Esophagus squamous epithelium (tissue), 5 donors: Measurements from ENCODE around the gene THRA. TPM values are rescaled to one million over a fixed set of nuclear protein-coding genes. Genes with fewer than 3 reads are reported as not detected.

Source experiments
- DNase-seq: peaks from one replicate; lab custom pipeline; 2025; lab: John Stamatoyannopoulos, UW
- H3K27ac ChIP-seq, 4 donors: fragments of 200-600 bp; sonication (generic); one replicate each; pipeline ENCODE4 v1.5.1; 2016 to 2019; ENCODE audit warnings: mild to moderate bottlenecking in 1 of 4
- H3K27me3 ChIP-seq, 4 donors: fragments of 200-600 bp; sonication (generic); 1 replicate in 3 of 4; 2 replicates in 1 of 4; pipeline versions ENCODE4 v1.5.1 to v1.6.0; 2017 to 2021; ENCODE audit warnings: antibody characterized with exemption in 1 of 4
- H3K36me3 ChIP-seq, 3 donors: fragments of 200-600 bp; sonication (generic); one replicate each; pipeline ENCODE4 v1.5.1; 2016 to 2019
- H3K4me1 ChIP-seq, 3 donors: fragments of 200-600 bp; sonication (generic); one replicate each; pipeline ENCODE4 v1.5.1; 2017 to 2019
- H3K4me3 ChIP-seq, 4 donors: fragments of 200-600 bp; sonication (generic); 1 replicate in 3 of 4; 2 replicates in 1 of 4; pipeline ENCODE4 v1.5.1; 2016 to 2019; ENCODE audit warnings: mild to moderate bottlenecking in 2 of 4, moderate library complexity in 1 of 4
- H3K9me3 ChIP-seq, 3 donors: fragments of 200-600 bp; sonication (generic); one replicate each; pipeline ENCODE4 v1.5.1; 2016 to 2019
- CTCF ChIP-seq, 6 experiments: fragments of 450-650 bp in 4 of 6; fragments of 200-600 bp in 2 of 6; sonication (generic) in 2 of 6; IDR thresholded peaks; one replicate each; pipeline ENCODE4 v1.5.1; 2016 to 2019; ENCODE audit warnings: antibody characterized with exemption in 6 of 6, mild to moderate bottlenecking in 4 of 6, moderate library complexity in 4 of 6
- POLR2A ChIP-seq, 4 donors: fragments of 450-650 bp; IDR thresholded peaks; one replicate each; pipeline ENCODE4 v1.6.1; 2017; ENCODE audit warnings: antibody characterized with exemption in 4 of 4, mild to moderate bottlenecking in 4 of 4, moderate library complexity in 3 of 4
- WGBS, 2 donors: methylation state at CpG; one replicate each; pipeline ENCODE4 v1.1.5; 2018; 5-methylcytosine and 5-hydroxymethylcytosine counted together
- intact Hi-C: fragments of 100-400 bp; cut with DNase I; formaldehyde crosslinking; loops from one replicate; pipeline ENCODE4 v1.15.0; 2022
- total RNA-seq, 4 donors: library from RNA; depleted of rRNA; stranded (reverse); fragments of >200 nt; gene quantifications; one replicate each; pipeline ENCODE4 v1.1.0, GENCODE V29; 2016
- donor health status: DM: yes; HTN: yes; CAD: no.

The THRA gene
- total RNA-seq, 4 donors from 2014 or later: 4.2 to 27.1 (median 13.4) TPM

DNA sequence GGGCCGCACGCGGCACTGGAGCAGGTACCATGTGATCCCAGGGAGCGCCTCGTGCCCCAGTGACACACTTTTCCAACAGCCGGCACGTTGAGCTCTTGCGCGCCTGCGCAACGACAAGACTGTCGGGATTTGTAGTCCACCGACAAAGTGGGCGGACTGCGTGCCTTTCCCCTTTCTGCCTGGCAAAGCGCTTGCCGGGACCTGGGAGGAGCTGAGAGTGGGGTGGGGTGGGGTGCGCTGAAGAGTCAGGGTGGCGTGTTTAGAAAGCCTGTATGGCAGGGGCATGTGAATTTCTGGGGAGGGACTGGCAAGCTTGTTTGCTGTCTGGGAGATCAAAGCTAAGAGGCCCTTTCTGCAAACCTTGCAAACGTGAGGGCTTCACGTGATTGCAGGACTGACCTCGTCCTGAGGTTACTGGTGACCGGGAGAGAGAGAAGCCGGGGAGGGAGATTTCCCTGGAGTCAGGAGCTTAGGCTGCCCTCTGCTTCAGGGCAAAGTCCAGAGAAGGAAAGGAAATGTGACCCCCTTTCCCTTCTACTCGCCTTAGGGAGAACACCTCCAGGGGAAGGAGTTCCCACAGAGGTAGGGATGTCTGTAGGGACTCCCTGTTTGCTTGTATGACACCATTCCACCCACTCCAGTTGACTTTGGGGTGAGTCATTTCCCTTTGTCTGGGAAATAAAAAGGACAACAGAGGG lies 38.1 kb downstream of the THRA start:
- Histone ChIP-seq H3K4me1 (peaks cover 78 to 82% (median 80%) of the 10 kb centered on the region in 3 donors), H3K36me3 (peaks cover 6 to 18% (median 12%) of the 10 kb centered on the region in 3 donors), H3K9me3 (no peaks in the 10 kb centered on the region), H3K27ac (peak overlapping the region; percentile 95 to 100 (median 98)), H3K4me3 (peak overlapping the region; percentile 70 to 86 (median 76)), H3K27me3 (no peaks in the 10 kb centered on the region)
- TF ChIP-seq POLR2A (IDR thresholded peaks at IDR 0.05) (peak in 1 of 4 donors; percentile 79), CTCF (IDR thresholded peaks at IDR 0.05) (peak in 1 of 6 experiments; percentile 4)
- WGBS, 2 donors: 1 to 2% methylated on average over 6 to 19 of the region's 25 CpGs
- intact Hi-C loops: no loop called here
- peak; percentile 81 for DNase-seq

DNA sequence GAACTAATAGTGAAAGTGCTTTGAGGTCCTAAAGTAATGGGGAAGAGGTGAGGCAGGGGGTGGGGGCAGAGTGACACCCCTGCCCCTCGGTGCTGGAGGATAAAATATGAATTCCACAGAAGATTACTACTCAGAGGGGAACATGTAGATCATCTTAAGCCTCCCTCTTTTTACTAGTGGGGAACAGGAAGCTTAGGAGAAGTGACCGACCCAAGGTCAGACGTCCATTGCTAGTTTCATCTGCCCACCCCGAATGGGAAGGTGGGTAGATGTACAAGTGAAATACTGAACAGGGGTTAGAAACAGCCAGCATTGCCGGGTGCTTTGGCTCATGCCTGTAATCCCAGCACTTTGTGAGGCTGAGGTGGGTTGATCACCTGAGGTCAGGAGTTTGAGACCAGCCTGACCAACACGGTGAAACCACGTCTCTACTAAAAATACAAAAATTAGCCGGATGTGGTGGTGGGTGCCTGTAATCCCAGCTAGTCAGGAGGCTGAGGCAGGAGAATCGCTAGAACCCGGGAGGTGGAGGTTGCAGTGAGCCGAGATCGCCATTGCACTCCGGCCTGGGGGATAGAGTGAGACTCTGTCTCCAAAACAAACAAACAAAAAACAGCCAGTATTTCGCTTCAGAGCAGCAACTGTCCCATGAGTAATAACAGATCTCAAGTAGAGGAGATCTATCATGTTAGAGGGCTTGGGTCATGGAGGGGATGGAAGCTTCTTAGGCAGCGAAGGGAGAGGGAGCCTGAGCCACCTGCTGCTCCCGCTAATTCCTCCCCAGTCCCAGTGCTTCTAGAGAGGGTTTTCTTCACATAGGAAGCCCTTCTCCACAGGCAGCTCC lies 38.8 kb downstream of the THRA start:
- intact Hi-C loops: no loop called here
- H3K9me3 ChIP-seq: no peaks in the 10 kb centered on the region
- H3K27me3 ChIP-seq: no peaks in the 10 kb centered on the region
- DNase-seq: no peak
- H3K27ac ChIP-seq: peak overlapping the region; percentile 95 to 100 (median 98)
- 54 to 57% methylated on average over 16 of the region's 16 CpGs for WGBS, 2 donors
- H3K4me1 ChIP-seq: peaks cover 78 to 82% (median 81%) of the 10 kb centered on the region in 3 donors
- TF ChIP-seq CTCF (IDR thresholded peaks at IDR 0.05) (no peak), POLR2A (IDR thresholded peaks at IDR 0.05) (no peak)
- H3K4me3 ChIP-seq: peak overlapping the region in 3 of 4 donors; percentile 74 to 86 (median 77)
- peaks cover under 1 to 10% (median 8%) of the 10 kb centered on the region in 3 donors for H3K36me3 ChIP-seq

DNA sequence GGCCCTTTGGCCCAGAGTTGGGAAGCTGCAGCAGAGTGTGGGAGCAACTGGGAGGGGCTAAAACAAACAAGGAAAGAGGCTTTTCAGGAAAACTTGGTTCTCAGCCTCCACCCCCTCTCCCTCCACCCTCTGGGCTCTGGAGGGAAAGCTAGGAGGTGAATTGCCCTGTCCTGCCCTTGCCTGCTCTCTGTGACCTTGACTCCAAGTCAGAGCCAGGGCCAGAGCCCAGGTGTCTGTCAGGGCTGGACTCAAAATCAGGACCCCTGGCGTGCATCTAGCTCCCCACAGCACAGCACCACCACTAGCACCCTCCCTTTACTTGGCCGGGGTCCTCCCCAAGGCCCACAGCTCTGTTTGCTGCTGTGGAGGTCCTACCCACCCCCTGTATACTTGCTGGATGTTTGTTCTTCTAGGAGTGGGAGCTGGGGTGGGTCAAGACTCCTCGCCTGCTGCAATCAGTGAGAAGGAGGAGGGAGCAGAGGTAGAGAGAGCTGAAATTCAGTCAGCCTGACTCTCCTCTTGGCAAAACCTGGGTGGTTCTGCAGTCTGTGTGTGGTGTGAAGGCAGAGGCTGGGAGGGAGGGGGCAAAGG lies 40.4 kb downstream of the THRA start:
- intact Hi-C loops: no loop called here
- 50 to 53% methylated on average over 3 of the region's 3 CpGs for WGBS, 2 donors
- H3K36me3 ChIP-seq: no peaks in the 10 kb centered on the region
- no peak for TF ChIP-seq CTCF (IDR thresholded peaks at IDR 0.05)
- peak in 1 of 4 donors; percentile 29 for TF ChIP-seq POLR2A (IDR thresholded peaks at IDR 0.05)
- H3K27ac ChIP-seq: peak overlapping the region; percentile 86 to 100 (median 98)
- DNase-seq: no peak
- no peaks in the 10 kb centered on the region for H3K27me3 ChIP-seq
- H3K4me3 ChIP-seq: no peak overlapping the region
- no peaks in the 10 kb centered on the region for H3K9me3 ChIP-seq
- H3K4me1 ChIP-seq: peaks cover 78 to 82% (median 79%) of the 10 kb centered on the region in 3 donors

GRCh38 chr17:40103688-40104087 lies 40.9 kb downstream of the THRA start:
- WGBS, 2 donors: 48% methylated on average over 2 of the region's 2 CpGs
- intact Hi-C loops: no loop called here
- Histone ChIP-seq H3K4me1 (peaks cover 77 to 82% (median 78%) of the 10 kb centered on the region in 3 donors), H3K4me3 (no peak overlapping the region), H3K27ac (peak overlapping the region; percentile 86 to 100 (median 98)), H3K9me3 (no peaks in the 10 kb centered on the region), H3K36me3 (no peaks in the 10 kb centered on the region), H3K27me3 (no peaks in the 10 kb centered on the region)
- DNase-seq: no peak
- TF ChIP-seq POLR2A (IDR thresholded peaks at IDR 0.05) (no peak), CTCF (IDR thresholded peaks at IDR 0.05) (no peak)
